CD4-positive, alpha-beta memory T cell (primary cell): Measurements from ENCODE around the gene GTF2IRD1. TPM values are rescaled to one million over a fixed set of nuclear protein-coding genes. Genes with fewer than 3 reads are reported as not detected.
"Not testable (repeated sequence)": the region's sequence is repeated elsewhere in the genome, so short reads cannot be mapped to it uniquely, and the experiment has no call there.

Experiments
- CTCF ChIA-PET: fragments of 350-600 bp; sonication (Branson Sonifier 250); formaldehyde crosslinking; loops from one replicate; lab custom pipeline; 2021; ENCODE audit warnings: inconsistent platforms; ENCODE audit not compliant: partially characterized antibody; lab: Charles Lee
- POLR2A ChIA-PET: fragments of 350-600 bp; sonication (Branson Sonifier 250); formaldehyde crosslinking; loops from one replicate; lab custom pipeline; 2021; ENCODE audit not compliant: partially characterized antibody; lab: Charles Lee
- DNase-seq, 5 donors: peaks; one replicate each; pipeline versions ENCODE4 v3.0.0 to v3.0.0-alpha.2; 2020 to 2022; ENCODE audit warnings: mixed read lengths in 1 of 5
- H3K27ac ChIP-seq: one replicate; pipeline ENCODE4 v1.7.0; 2013; ENCODE audit warnings: low read depth, low read length
- H3K27me3 ChIP-seq: 2 replicates; pipeline ENCODE4 v1.7.0; 2013; ENCODE audit warnings: mild to moderate bottlenecking, low read length, moderate library complexity; ENCODE audit not compliant: insufficient read depth
- H3K36me3 ChIP-seq: 2 replicates; pipeline ENCODE4 v1.7.0; 2013; ENCODE audit warnings: mild to moderate bottlenecking, low read length, moderate library complexity; ENCODE audit not compliant: insufficient read depth
- H3K4me1 ChIP-seq: 2 replicates; pipeline ENCODE4 v1.7.0; 2013; ENCODE audit warnings: mild to moderate bottlenecking, low read length, moderate library complexity; ENCODE audit not compliant: insufficient read depth
- H3K4me3 ChIP-seq, 2 donors: one replicate each; pipeline ENCODE4 v1.7.0; 2013; ENCODE audit warnings: low read length in 2 of 2, mild to moderate bottlenecking in 1 of 2
- H3K9me3 ChIP-seq, 2 donors: one replicate each; pipeline ENCODE4 v1.7.0; 2013; ENCODE audit warnings: low read length in 2 of 2, control low read depth in 1 of 2; ENCODE audit not compliant: control insufficient read depth in 1 of 2
- H3K27ac Mint-ChIP-seq, 7 donors: one replicate each; pipeline ENCODE4 v1.8.0; 2020 to 2021; ENCODE audit warnings: mixed read lengths in 7 of 7, mild to moderate bottlenecking in 6 of 7, inconsistent platforms in 3 of 7, moderate library complexity in 3 of 7
- H3K27me3 Mint-ChIP-seq, 2 donors: one replicate each; pipeline ENCODE4 v1.8.0; 2020 to 2021; ENCODE audit warnings: mixed read lengths in 2 of 2
- H3K36me3 Mint-ChIP-seq, 2 donors: one replicate each; pipeline ENCODE4 v1.8.0; 2020 to 2021; ENCODE audit warnings: mixed read lengths in 2 of 2, inconsistent platforms in 1 of 2, mild to moderate bottlenecking in 1 of 2
- H3K4me1 Mint-ChIP-seq, 4 donors: one replicate each; pipeline ENCODE4 v1.8.0; 2020 to 2021; ENCODE audit warnings: mixed read lengths in 4 of 4, mild to moderate bottlenecking in 1 of 4
- H3K4me3 Mint-ChIP-seq, 8 donors: one replicate each; pipeline ENCODE4 v1.8.0; 2020 to 2021; ENCODE audit warnings: mixed read lengths in 8 of 8, mild to moderate bottlenecking in 7 of 8, moderate library complexity in 6 of 8, inconsistent platforms in 3 of 8
- H3K9me3 Mint-ChIP-seq, 8 donors: one replicate each; pipeline ENCODE4 v1.8.0; 2020 to 2021; ENCODE audit warnings: mixed read lengths in 8 of 8, mild to moderate bottlenecking in 5 of 8, inconsistent platforms in 3 of 8, moderate library complexity in 1 of 8
- intact Hi-C: fragments of 100-400 bp; cut with micrococcal nuclease; formaldehyde crosslinking; loops from one replicate; pipeline ENCODE4 v1.15.1; 2023
- polyA plus RNA-seq, 2 donors: library from polyadenylated mRNA; unstranded; fragments of 300-500 nt; fragmentation: Illumina TruSeq; gene quantifications; one replicate each; pipeline ENCODE4 v1.2.3, GENCODE V29; 2021
- total RNA-seq, 2 experiments: library from RNA; stranded (reverse); gene quantifications; one replicate each; pipeline ENCODE4 v1.2.3, GENCODE V29; 2021

The GTF2IRD1 gene
- total and polyA plus RNA-seq, 4 experiments from 2014 or later: 0.30 to 8.8 (median 4.7) TPM

DNA sequence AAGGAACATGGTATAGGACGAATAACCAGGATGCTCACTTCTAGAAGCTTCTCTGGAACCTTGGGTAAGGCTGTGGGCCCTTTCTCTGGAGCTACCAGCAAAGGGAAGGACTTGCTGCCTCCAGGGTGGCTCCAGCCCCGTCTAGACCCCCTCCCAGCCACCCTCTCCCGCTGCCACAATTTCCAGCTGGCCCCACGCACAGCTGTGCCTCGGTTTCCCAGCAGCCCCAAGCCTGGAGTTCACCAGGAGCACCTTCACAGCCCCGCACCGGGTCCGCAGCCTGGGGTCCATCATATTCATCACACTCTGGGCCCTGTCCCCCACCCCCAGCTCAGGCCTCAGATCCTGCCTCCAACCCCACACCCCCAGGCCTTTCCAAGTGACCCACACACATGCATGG lies 35.6 kb upstream of the GTF2IRD1 start:
- Histone ChIP-seq H3K36me3 (no peaks in the 10 kb centered on the region), H3K9me3 (no peaks in the 10 kb centered on the region), H3K27ac (no peak overlapping the region), H3K4me1 (no peaks in the 10 kb centered on the region), H3K27me3 (no peaks in the 10 kb centered on the region), H3K4me3 (no peak overlapping the region)
- peak overlapping the region in 1 of 7 donors; percentile 47 for H3K27ac Mint-ChIP-seq
- H3K36me3 Mint-ChIP-seq: no peaks in the 10 kb centered on the region
- H3K9me3 Mint-ChIP-seq: no peaks in the 10 kb centered on the region
- ChIA-PET CTCF (interaction anchor here (0.7 to 4.0 kb wide), 12 partner anchors 9 to 627 kb away, joined by 3 to 41 read pairs (median 5); no protein-coding TSS in a partner anchor), POLR2A (interaction anchor here (0.6 to 0.9 kb wide), 2 partner anchors 240 to 1154 kb away, joined by 3 to 4 read pairs; partner anchors contain the start of gene GTF2I)
- no peak overlapping the region for H3K4me3 Mint-ChIP-seq
- peaks cover 0 to 6% (median under 1%) of the 10 kb centered on the region in 4 donors for H3K4me1 Mint-ChIP-seq
- H3K27me3 Mint-ChIP-seq: no peaks in the 10 kb centered on the region
- no peak for DNase-seq
- intact Hi-C loops: loop anchor here (5.0 kb wide), 1 partner anchor 129 kb away; no protein-coding TSS in a partner anchor

DNA sequence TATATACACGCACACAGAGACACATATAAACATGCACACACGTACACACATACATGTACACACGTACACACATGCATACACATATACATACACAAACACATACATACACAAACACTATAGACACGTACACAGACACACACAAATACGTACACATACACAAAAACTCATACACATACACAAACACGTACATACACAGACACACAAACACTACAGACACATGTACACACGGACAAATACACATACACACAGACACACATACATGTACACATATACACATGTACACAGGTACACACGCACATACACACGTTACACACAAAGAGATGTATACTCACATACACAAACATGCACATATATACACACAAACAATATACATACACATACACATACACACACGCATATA lies 35.2 kb upstream of the GTF2IRD1 start:
- Histone ChIP-seq H3K36me3 (no peaks in the 10 kb centered on the region), H3K27ac (no peak overlapping the region), H3K27me3 (no peaks in the 10 kb centered on the region), H3K4me1 (no peaks in the 10 kb centered on the region), H3K9me3 (no peaks in the 10 kb centered on the region), H3K4me3 (no peak overlapping the region)
- no peaks in the 10 kb centered on the region for H3K36me3 Mint-ChIP-seq
- POLR2A ChIA-PET: interaction anchor here (1.2 kb wide), 1 partner anchor 244 kb away, joined by 4 read pairs; no protein-coding TSS in a partner anchor
- intact Hi-C loops: loop anchor here (5.0 kb wide), 1 partner anchor 129 kb away; no protein-coding TSS in a partner anchor
- peaks cover 0 to 6% (median under 1%) of the 10 kb centered on the region in 4 donors for H3K4me1 Mint-ChIP-seq
- CTCF ChIA-PET: interaction anchor here (0.7 to 4.0 kb wide), 7 partner anchors 10 to 147 kb away, joined by 3 to 41 read pairs (median 4); no protein-coding TSS in a partner anchor
- H3K4me3 Mint-ChIP-seq: no peak overlapping the region
- no peaks in the 10 kb centered on the region for H3K27me3 Mint-ChIP-seq
- peak overlapping the region in 1 of 7 donors; percentile 47 for H3K27ac Mint-ChIP-seq
- DNase-seq: no peak
- no peaks in the 10 kb centered on the region for H3K9me3 Mint-ChIP-seq

DNA sequence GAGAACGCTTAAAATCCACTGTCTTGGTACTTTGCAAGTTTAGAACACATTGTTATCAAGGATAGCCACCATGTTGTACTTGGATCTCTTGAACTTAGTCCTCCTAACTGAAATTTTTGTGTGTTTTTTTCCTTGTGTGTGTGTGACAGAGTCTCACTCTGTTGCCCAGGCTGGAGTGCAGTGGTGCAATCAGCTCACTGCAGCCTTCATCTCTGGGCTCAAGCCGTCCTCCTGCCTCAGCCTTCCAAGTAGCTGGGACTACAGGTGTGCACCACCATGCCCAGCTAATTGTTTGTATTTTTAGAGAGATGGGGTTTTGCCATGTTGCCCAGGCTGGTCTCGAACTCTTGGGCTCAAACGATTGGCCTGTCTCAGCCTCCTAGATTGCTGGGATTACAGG lies 34.5 kb upstream of the GTF2IRD1 start:
- not testable (repeated sequence) for H3K4me1 Mint-ChIP-seq, H3K27me3 ChIP-seq, H3K4me3 Mint-ChIP-seq, H3K27me3 Mint-ChIP-seq, H3K9me3 ChIP-seq, H3K4me1 ChIP-seq, H3K4me3 ChIP-seq, H3K9me3 Mint-ChIP-seq, H3K36me3 ChIP-seq, H3K36me3 Mint-ChIP-seq, H3K27ac ChIP-seq, DNase-seq
- H3K27ac Mint-ChIP-seq: peak overlapping the region in 3 of 7 donors; percentile 13 to 51 (median 50)
- ChIA-PET POLR2A (interaction anchor here (1.2 kb wide), 1 partner anchor 244 kb away, joined by 4 read pairs; no protein-coding TSS in a partner anchor), CTCF (interaction anchor here (0.7 to 3.4 kb wide), 3 partner anchors 9 to 147 kb away, joined by 3 to 17 read pairs (median 3); no protein-coding TSS in a partner anchor)
- intact Hi-C loops: loop anchor here (5.0 kb wide), 1 partner anchor 128 kb away; no protein-coding TSS in a partner anchor

DNA sequence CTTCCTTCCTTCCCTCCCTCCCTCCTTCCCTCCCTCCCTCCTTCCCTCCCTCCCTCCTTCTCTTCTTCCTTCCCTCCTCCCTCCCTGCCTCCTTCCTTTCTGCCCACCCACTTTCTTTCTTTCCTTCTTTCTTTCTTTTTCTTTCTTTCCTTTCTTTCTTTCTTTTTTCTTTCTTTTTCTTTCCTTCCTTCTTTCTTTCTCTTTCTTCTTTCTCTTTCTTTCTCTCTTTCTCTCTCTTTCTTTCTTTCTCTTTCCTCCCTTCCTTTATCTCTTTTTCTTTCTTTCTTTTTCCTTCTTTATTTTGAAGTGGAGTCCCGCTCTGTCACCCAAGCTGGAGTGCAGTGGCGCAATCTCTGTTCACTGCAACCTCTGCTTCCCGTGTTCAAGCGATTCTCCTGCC lies 33.7 kb upstream of the GTF2IRD1 start:
- POLR2A ChIA-PET: interaction anchor here (0.7 kb wide), 1 partner anchor 219 kb away, joined by 3 read pairs; no protein-coding TSS in a partner anchor
- intact Hi-C loops: no loop called here
- no peaks in the 10 kb centered on the region for H3K36me3 ChIP-seq
- H3K9me3 ChIP-seq: no peaks in the 10 kb centered on the region
- no peaks in the 10 kb centered on the region for H3K9me3 Mint-ChIP-seq
- no peak overlapping the region for H3K27ac Mint-ChIP-seq
- H3K4me1 ChIP-seq: no peaks in the 10 kb centered on the region
- no peak overlapping the region for H3K4me3 Mint-ChIP-seq
- H3K27me3 ChIP-seq: no peaks in the 10 kb centered on the region
- DNase-seq: no peak
- no peak overlapping the region for H3K4me3 ChIP-seq
- CTCF ChIA-PET: interaction anchor here (1.2 to 3.4 kb wide), 4 partner anchors 9 to 213 kb away, joined by 4 to 17 read pairs (median 6); no protein-coding TSS in a partner anchor
- peaks cover 0 to 6% (median under 1%) of the 10 kb centered on the region in 4 donors for H3K4me1 Mint-ChIP-seq
- no peaks in the 10 kb centered on the region for H3K36me3 Mint-ChIP-seq
- no peak overlapping the region for H3K27ac ChIP-seq
- H3K27me3 Mint-ChIP-seq: no peaks in the 10 kb centered on the region

DNA sequence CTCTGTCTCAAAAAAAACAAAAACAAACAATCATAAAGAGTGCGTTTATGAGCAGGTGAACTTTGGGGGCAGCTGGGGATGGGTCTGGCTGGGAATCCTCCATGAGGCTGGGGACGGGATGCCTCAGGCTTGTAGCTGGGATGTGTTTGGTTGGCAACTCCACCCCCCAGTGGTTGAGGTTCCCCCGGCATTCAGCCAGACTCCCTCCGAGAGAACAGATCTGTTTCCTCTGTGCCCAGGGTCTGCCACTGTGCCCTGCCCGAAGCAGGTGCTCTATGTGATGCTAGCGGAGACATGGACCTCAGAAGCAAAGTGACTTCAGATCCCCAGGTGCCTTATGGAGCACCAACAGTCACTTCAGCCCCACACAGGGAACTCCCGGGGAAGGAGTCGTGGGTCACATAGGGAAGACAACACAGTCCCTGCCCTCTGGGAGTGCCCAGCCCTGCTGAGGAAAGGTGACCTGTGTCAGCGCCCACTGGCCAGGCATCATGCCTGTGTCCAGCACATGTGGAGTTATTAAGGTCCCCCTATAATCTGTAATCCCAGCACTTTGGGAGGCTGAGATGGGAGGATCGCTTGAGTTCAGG lies 29.3 kb upstream of the GTF2IRD1 start:
- POLR2A ChIA-PET: no interaction called here
- Histone ChIP-seq H3K27ac (no peak overlapping the region), H3K9me3 (no peaks in the 10 kb centered on the region), H3K4me3 (no peak overlapping the region), H3K4me1 (no peaks in the 10 kb centered on the region), H3K27me3 (no peaks in the 10 kb centered on the region), H3K36me3 (no peaks in the 10 kb centered on the region)
- no peak overlapping the region for H3K27ac Mint-ChIP-seq
- no peak overlapping the region for H3K4me3 Mint-ChIP-seq
- intact Hi-C loops: no loop called here
- H3K27me3 Mint-ChIP-seq: no peaks in the 10 kb centered on the region
- CTCF ChIA-PET: interaction anchor here (1.6 kb wide), 1 partner anchor 142 kb away, joined by 9 read pairs; no protein-coding TSS in a partner anchor
- H3K36me3 Mint-ChIP-seq: no peaks in the 10 kb centered on the region
- no peak for DNase-seq
- no peaks in the 10 kb centered on the region for H3K9me3 Mint-ChIP-seq
- H3K4me1 Mint-ChIP-seq: no peaks in the 10 kb centered on the region

DNA sequence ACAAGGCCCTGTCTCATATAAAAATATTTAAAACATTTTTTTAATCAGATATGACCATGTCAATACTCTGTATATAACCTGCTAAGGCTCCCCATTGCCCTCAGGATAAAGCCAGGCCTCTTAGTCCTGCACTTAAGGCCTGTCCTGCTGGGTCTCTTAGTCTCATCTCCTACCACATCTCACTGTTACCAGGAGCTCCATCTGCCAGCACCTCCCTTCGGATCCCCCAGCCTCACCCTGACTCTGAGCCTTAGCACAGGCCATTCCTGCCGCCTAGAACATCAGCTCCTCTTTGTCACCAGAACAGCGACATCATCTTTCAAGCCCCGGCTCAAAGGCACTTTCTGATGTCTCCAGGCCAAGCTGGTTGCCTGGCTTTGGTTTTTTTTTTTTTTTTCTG lies 25.7 kb upstream of the GTF2IRD1 start:
- no peaks in the 10 kb centered on the region for H3K27me3 ChIP-seq
- Mint-ChIP-seq H3K27me3 (peaks cover 0 to 2% of the 10 kb centered on the region in 2 donors), H3K9me3 (no peaks in the 10 kb centered on the region), H3K27ac (no peak overlapping the region), H3K4me3 (no peak overlapping the region), H3K4me1 (no peaks in the 10 kb centered on the region), H3K36me3 (no peaks in the 10 kb centered on the region)
- intact Hi-C loops: no loop called here
- ChIA-PET CTCF (interaction anchor here (1.1 to 3.8 kb wide), 6 partner anchors 12 to 222 kb away, joined by 3 to 17 read pairs (median 3); no protein-coding TSS in a partner anchor), POLR2A (no interaction called here)
- no peak overlapping the region for H3K4me3 ChIP-seq
- H3K36me3 ChIP-seq: no peaks in the 10 kb centered on the region
- no peaks in the 10 kb centered on the region for H3K4me1 ChIP-seq
- H3K9me3 ChIP-seq: no peaks in the 10 kb centered on the region
- no peak overlapping the region for H3K27ac ChIP-seq
- no peak for DNase-seq

DNA sequence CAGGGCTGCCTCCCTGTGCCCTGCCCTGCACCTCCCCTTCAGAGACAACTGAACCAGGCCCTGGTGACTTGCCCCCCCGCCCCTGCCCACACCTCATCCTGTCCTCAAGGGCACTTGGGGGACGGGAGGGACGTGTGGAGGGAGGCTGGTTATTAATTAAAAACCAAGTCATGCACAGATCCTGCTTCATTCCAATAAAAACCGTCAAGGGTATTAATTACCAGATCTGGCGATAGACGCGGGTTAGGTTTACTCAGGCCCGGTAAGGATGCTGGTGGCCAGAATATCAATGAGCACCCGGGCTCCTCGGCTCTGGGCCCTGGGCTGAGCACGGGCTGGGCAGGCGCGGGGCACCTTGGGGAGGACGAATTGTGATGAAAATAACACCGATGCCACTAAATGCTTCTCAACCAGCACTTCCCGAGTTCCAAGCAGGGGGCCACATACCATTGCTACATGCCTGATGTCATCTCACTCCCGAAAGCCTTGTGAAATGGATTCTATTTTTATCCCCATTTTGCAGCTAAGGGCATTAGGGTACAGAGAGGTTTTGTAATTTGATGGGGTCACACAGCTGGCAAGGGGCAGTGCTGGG lies 24.5 kb upstream of the GTF2IRD1 start:
- ChIA-PET POLR2A (no interaction called here), CTCF (interaction anchor here (0.6 to 1.7 kb wide), 2 partner anchors 10 to 12 kb away, joined by 3 to 4 read pairs; no protein-coding TSS in a partner anchor)
- H3K27me3 ChIP-seq: no peaks in the 10 kb centered on the region
- no peaks in the 10 kb centered on the region for H3K36me3 ChIP-seq
- intact Hi-C loops: no loop called here
- DNase-seq: no peak
- Mint-ChIP-seq H3K27me3 (peaks cover 0 to 2% of the 10 kb centered on the region in 2 donors), H3K27ac (no peak overlapping the region), H3K36me3 (no peaks in the 10 kb centered on the region), H3K9me3 (peaks cover 0 to under 1% (median 0%) of the 10 kb centered on the region in 8 donors), H3K4me3 (no peak overlapping the region), H3K4me1 (no peaks in the 10 kb centered on the region)
- H3K4me3 ChIP-seq: no peak overlapping the region
- no peaks in the 10 kb centered on the region for H3K4me1 ChIP-seq
- H3K9me3 ChIP-seq: no peaks in the 10 kb centered on the region
- H3K27ac ChIP-seq: no peak overlapping the region
